Endothelial cell of umbilical vein (primary cell): Measurements from ENCODE around the gene CLIC5. TPM values are rescaled to one million over a fixed set of nuclear protein-coding genes. Genes with fewer than 3 reads are reported as not detected.

ENCODE experiments used
- BruUV-seq: library from RNA; stranded (reverse); fragments of 400-500 nt; replicated peaks from 2 replicates; lab custom pipeline; 2021; lab: Mats Ljungman, UMichigan
- CTCF ChIA-PET: fragments of 300-600, 350-600 bp; sonication (Branson Sonifier 250); formaldehyde crosslinking; loops from one replicate; lab custom pipeline; 2021; ENCODE audit warnings: antibody characterized with exemption, inconsistent platforms; lab: Charles Lee
- POLR2A ChIA-PET: fragments of 300-600, 350-600 bp; sonication (Branson Sonifier 250); formaldehyde crosslinking; loops from one replicate; lab custom pipeline; 2021; ENCODE audit warnings: antibody characterized with exemption, inconsistent platforms; lab: Charles Lee
- DNase-seq: peaks from one replicate; pipeline ENCODE4 v3.0.0-alpha.2; 2011; ENCODE audit warnings: low read depth, low spot score
- FAIRE-seq: peaks from 2 replicates; lab custom pipeline; 2011; peaks lifted over from hg19 to GRCh38; lab: Jason Lieb, UNC
- H2AFZ ChIP-seq: 2 replicates; pipeline ENCODE4 v1.6.0; 2012; ENCODE audit warnings: low read depth, low read length, control low read depth, inconsistent platforms
- H3K27ac ChIP-seq: 2 replicates; pipeline ENCODE4 v1.5.1; 2011; ENCODE audit warnings: low read depth, mild to moderate bottlenecking, control low read depth, low read length, moderate library complexity; ENCODE audit not compliant: insufficient read depth
- H3K27me3 ChIP-seq, 2 experiments: 2 replicates each; pipeline versions ENCODE4 v1.6.0 to v1.6.1; 2011; ENCODE audit warnings: low read length in 2 of 2, mixed read lengths in 1 of 2; ENCODE audit not compliant: control insufficient read depth in 2 of 2, insufficient read depth in 2 of 2
- H3K36me3 ChIP-seq, 2 experiments: 2 replicates in 1 of 2; 3 replicates in 1 of 2; pipeline ENCODE4 v1.5.1; 2011; ENCODE audit warnings: low read length in 2 of 2, mild to moderate bottlenecking in 1 of 2, moderate library complexity in 1 of 2; ENCODE audit not compliant: control insufficient read depth in 2 of 2, insufficient read depth in 2 of 2; ENCODE audit errors: extremely low read depth in 1 of 2
- H3K4me1 ChIP-seq: 3 replicates; pipeline ENCODE4 v1.5.1; 2011; ENCODE audit warnings: mild to moderate bottlenecking, low read length; ENCODE audit not compliant: control insufficient read depth, insufficient read depth; ENCODE audit errors: extremely low read depth
- H3K4me2 ChIP-seq: 2 replicates; pipeline ENCODE4 v1.6.1; 2011; ENCODE audit warnings: low read length, control low read depth, mixed read lengths; ENCODE audit not compliant: insufficient read depth
- H3K4me3 ChIP-seq, 3 experiments: fragments of 200-600 bp in 1 of 3; sonication (generic), shearing (Covaris generic) in 1 of 3; replicated peaks in 1 of 3; 2 replicates each; pipeline ENCODE4 v1.5.1; 2011 to 2016; ENCODE audit warnings: control low read depth in 3 of 3, low read length in 3 of 3, mild to moderate bottlenecking in 2 of 3, inconsistent platforms in 1 of 3, low read depth in 1 of 3, moderate library complexity in 1 of 3; ENCODE audit not compliant: insufficient read depth in 1 of 3
- H3K79me2 ChIP-seq: 2 replicates; pipeline ENCODE4 v1.6.0; 2012; ENCODE audit warnings: low read length, inconsistent platforms; ENCODE audit not compliant: control insufficient read depth, insufficient read depth
- H3K9ac ChIP-seq: replicated peaks from 2 replicates; pipeline ENCODE3; 2011; ENCODE audit warnings: low read length, control low read depth; ENCODE audit not compliant: insufficient read depth; ENCODE audit errors: extremely low read depth
- H3K9me1 ChIP-seq: replicated peaks from 3 replicates; pipeline ENCODE4 v1.6.0; 2011; ENCODE audit warnings: mild to moderate bottlenecking, low read length; ENCODE audit not compliant: control insufficient read depth, insufficient read depth; ENCODE audit errors: extremely low read depth
- H3K9me3 ChIP-seq: replicated peaks from 2 replicates; pipeline ENCODE4 v1.5.1; 2012; ENCODE audit warnings: low read length, inconsistent platforms; ENCODE audit not compliant: control insufficient read depth, insufficient read depth
- H4K20me1 ChIP-seq: replicated peaks from 2 replicates; pipeline ENCODE3; 2011; ENCODE audit warnings: mild to moderate bottlenecking, low read length; ENCODE audit not compliant: control insufficient read depth, insufficient read depth; ENCODE audit errors: extremely low read depth
- CTCF ChIP-seq, 2 donors: IDR thresholded peaks; 1 replicate in 1 of 2; 2 replicates in 1 of 2; pipeline ENCODE4 v1.5.1; 2011; ENCODE audit warnings: low read length in 2 of 2, mild to moderate bottlenecking in 2 of 2, moderate library complexity in 2 of 2, control low read depth in 1 of 2, inconsistent platforms in 1 of 2, low read depth in 1 of 2; ENCODE audit not compliant: insufficient read depth in 1 of 2; ENCODE audit errors: extremely low read depth in 1 of 2
- EZH2 ChIP-seq: IDR thresholded peaks from 2 replicates; pipeline ENCODE4 v1.6.1; 2012; ENCODE audit warnings: borderline replicate concordance, low read depth, mild to moderate bottlenecking, moderate library complexity, low read length, inconsistent platforms; ENCODE audit not compliant: severe bottlenecking
- FOS ChIP-seq: IDR thresholded peaks from 2 replicates; pipeline ENCODE4 v1.6.1; 2011; ENCODE audit warnings: mild to moderate bottlenecking, low read length, moderate library complexity, borderline replicate concordance; ENCODE audit not compliant: insufficient read depth
- GATA2 ChIP-seq: IDR thresholded peaks from 2 replicates; pipeline ENCODE4 v1.7.0; 2011; ENCODE audit warnings: low read depth, mild to moderate bottlenecking, moderate library complexity, mixed read lengths, low read length; ENCODE audit not compliant: insufficient read length, insufficient read depth
- JUN ChIP-seq: IDR thresholded peaks from 2 replicates; pipeline ENCODE4 v1.6.1; 2011; ENCODE audit warnings: borderline replicate concordance, low read depth; ENCODE audit not compliant: insufficient read length, insufficient read depth
- MAX ChIP-seq: IDR thresholded peaks from 2 replicates; pipeline ENCODE4 v1.6.1; 2011; ENCODE audit not compliant: insufficient read depth, insufficient read length
- MYC ChIP-seq: IDR thresholded peaks from one replicate; pipeline ENCODE4 v1.6.1; 2011; ENCODE audit warnings: mild to moderate bottlenecking, low read depth, low read length
- POLR2A ChIP-seq: IDR thresholded peaks from 2 replicates; pipeline ENCODE4 v1.6.1; 2012; ENCODE audit warnings: low read depth, mild to moderate bottlenecking, control low read depth, low read length
- POLR2AphosphoS5 ChIP-seq: IDR thresholded peaks from 2 replicates; pipeline ENCODE4 v1.6.1; 2012; ENCODE audit warnings: low read depth, mild to moderate bottlenecking, control low read depth, low read length, moderate library complexity; ENCODE audit not compliant: insufficient read depth
- dilution Hi-C: fragments of 300-500 bp; cut with MboI; formaldehyde crosslinking; loops from one replicate; pipeline ENCODE4 v1.15.0; 2019; ENCODE audit warnings: low sequenced_read_pairs; ENCODE audit not compliant: extremely low pct_ligation_motif_present
- intact Hi-C: fragments of 100-400 bp; cut with micrococcal nuclease; formaldehyde crosslinking; loops from one replicate; pipeline ENCODE4 v1.10.0; 2022
- polyA plus RNA-seq, 4 experiments: library from polyadenylated mRNA; depleted of rRNA in 3 of 4; stranded (reverse) in 3 of 4; unstranded in 1 of 4; fragments of >200 nt; gene quantifications; 2 replicates each; pipeline versions ENCODE4 v1.2.1 to v1.2.3, GENCODE V29; 2011 to 2012; ENCODE audit warnings: missing spikeins in 1 of 4
- total RNA-seq: library from RNA; stranded (reverse); gene quantifications from 2 replicates; pipeline ENCODE4 v1.2.3, GENCODE V29; 2021

Gene CLIC5
- total and polyA plus RNA-seq, 2 donors (not counting 3 experiments of a cell fraction or from before 2014, with no cell fraction given): 0.07 TPM; not detected in 1

- no peak overlapping the region for H3K4me2 ChIP-seq
- DNase-seq (no peak), FAIRE-seq (no peak)
- no peak overlapping the region for H3K9ac ChIP-seq
- H3K4me1 ChIP-seq: no peaks in the 10 kb centered on the region
- H3K27me3 ChIP-seq: peaks cover 0 to 2% of the 10 kb centered on the region in 2 experiments
- no peak overlapping the region for H3K4me3 ChIP-seq
- H2AFZ ChIP-seq: no peak overlapping the region
- BruUV-seq: no TSS peak
- TF ChIP-seq JUN: no peak
- TF ChIP-seq POLR2AphosphoS5: no peak
- no peak for TF ChIP-seq CTCF (IDR thresholded peaks at IDR 0.05; ENCODE audit: extremely low read depth in 1 of 2, insufficient read depth in 1 of 2, low read depth in 1 of 2, low read length in 2 of 2)
- TF ChIP-seq EZH2: no peak
- TF ChIP-seq POLR2A: no peak
- no peak for TF ChIP-seq MYC
- no peak for TF ChIP-seq MAX
- TF ChIP-seq GATA2: no peak
- TF ChIP-seq FOS: no peak
- no peaks in the 10 kb centered on the region for H3K36me3 ChIP-seq
- no peaks in the 10 kb centered on the region for H3K79me2 ChIP-seq
- dilution Hi-C loops (no loop called here), intact Hi-C loops (no loop called here)
- CTCF ChIA-PET: no interaction called here
- no peak overlapping the region for H3K27ac ChIP-seq
- POLR2A ChIA-PET: no interaction called here
- no peaks in the 10 kb centered on the region for H3K9me3 ChIP-seq
- no peaks in the 10 kb centered on the region for H4K20me1 ChIP-seq
- no peaks in the 10 kb centered on the region for H3K9me1 ChIP-seq
These were observed 116.0 kb downstream of the CLIC5 start for GRCh38 chr6:45899683-45899946.
